Spinal cord (tissue), 10 donors: ENCODE data around the gene XAB2. TPM values are rescaled to one million over a fixed set of nuclear protein-coding genes. Genes with fewer than 3 reads are reported as not detected.

Experiments
- DNase-seq, 6 donors: peaks; one replicate each; pipeline versions ENCODE4 v3.0.0 to v3.0.0-alpha.2; 2013 to 2015; ENCODE audit warnings: low spot score in 6 of 6, low read depth in 4 of 6
- H3K27ac ChIP-seq: one replicate; pipeline ENCODE4 v1.5.1; 2013; ENCODE audit warnings: low read depth, low read length, control low read depth
- H3K27me3 ChIP-seq: one replicate; pipeline ENCODE4 v1.6.1; 2013; ENCODE audit warnings: low read length; ENCODE audit not compliant: control insufficient read depth, insufficient read depth
- H3K36me3 ChIP-seq: one replicate; pipeline ENCODE4 v1.6.1; 2013; ENCODE audit warnings: low read length; ENCODE audit not compliant: control insufficient read depth, insufficient read depth
- H3K4me1 ChIP-seq: one replicate; pipeline ENCODE4 v1.6.1; 2013; ENCODE audit warnings: low read length; ENCODE audit not compliant: control insufficient read depth, insufficient read depth
- H3K4me3 ChIP-seq: one replicate; pipeline ENCODE4 v1.5.1; 2013; ENCODE audit warnings: low read depth, low read length, control low read depth
- H3K9me3 ChIP-seq: one replicate; pipeline ENCODE4 v1.6.1; 2013; ENCODE audit warnings: low read length; ENCODE audit not compliant: control insufficient read depth, insufficient read depth
- WGBS: methylation state at CpG from one replicate; pipeline ENCODE4 v1.1.5; 2013; ENCODE audit warnings: missing lambda C conversion rate; ENCODE audit not compliant: insufficient coverage; 5-methylcytosine and 5-hydroxymethylcytosine counted together
- polyA plus RNA-seq, 2 donors: library from polyadenylated mRNA; unstranded; fragments of 120-200 nt; gene quantifications; one replicate each; pipeline ENCODE4 v1.2.1, GENCODE V29; 2013; ENCODE audit not compliant: insufficient read length in 2 of 2
- total RNA-seq, 2 donors: library from RNA; depleted of rRNA in 1 of 2; stranded (reverse); fragments of 120-200 nt in 1 of 2; fragments of >200 nt in 1 of 2; gene quantifications; one replicate each; pipeline versions ENCODE4 v1.2.3 to v1.2.4, GENCODE V29; 2013 to 2014
- donor health status: healthy.

XAB2 gene
- total and polyA plus RNA-seq, 4 donors: 18.6 to 38.5 (median 32.0) TPM

DNA sequence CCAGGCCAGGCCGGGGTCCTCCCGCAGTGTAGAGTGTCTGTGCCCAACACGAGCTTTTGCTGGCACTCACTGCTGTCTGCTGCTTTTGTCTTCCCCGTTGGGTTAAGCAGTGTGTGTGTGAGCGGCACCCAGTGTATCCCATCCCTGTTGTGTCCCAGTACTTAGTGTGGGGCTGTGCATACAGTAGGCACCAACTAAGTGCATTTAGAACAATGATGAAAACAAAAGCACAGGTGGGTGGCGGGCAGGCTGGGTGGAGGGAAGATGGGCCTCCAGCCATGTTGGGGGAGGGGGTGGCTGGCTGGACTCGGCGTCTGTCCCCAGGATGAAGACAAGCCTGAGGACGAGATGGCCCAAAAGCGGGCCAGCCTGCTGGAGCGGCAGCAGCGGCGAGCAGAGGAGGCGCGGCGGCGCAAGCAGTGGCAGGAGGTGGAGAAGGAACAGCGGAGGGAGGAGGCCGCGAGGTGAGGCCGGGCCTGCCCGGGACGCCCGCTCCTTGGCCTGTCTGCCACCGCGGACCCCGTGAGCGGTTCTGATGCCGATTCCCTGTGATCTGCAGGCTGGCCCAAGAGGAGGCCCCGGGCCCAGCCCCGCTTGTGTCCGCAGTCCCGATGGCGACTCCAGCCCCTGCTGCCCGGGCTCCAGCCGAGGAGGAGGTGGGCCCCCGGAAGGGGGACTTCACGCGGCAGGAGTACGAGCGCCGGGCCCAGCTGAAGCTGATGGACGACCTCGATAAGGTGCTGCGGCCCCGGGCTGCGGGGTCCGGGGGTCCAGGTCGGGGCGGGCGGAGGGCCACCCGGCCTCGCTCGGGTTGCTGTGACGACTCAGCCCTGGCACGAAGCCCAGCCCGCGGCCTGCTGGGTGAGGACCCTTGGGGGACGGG lies 14.2 kb downstream of the XAB2 start:
- Histone ChIP-seq H3K27ac (no peak overlapping the region), H3K36me3 (peaks cover 94% of the 10 kb centered on the region), H3K27me3 (no peaks in the 10 kb centered on the region), H3K4me3 (no peak overlapping the region), H3K9me3 (no peaks in the 10 kb centered on the region), H3K4me1 (no peaks in the 10 kb centered on the region)
- 89% methylated on average over 54 of the region's 59 CpGs for WGBS
- DNase-seq: no peak

DNA sequence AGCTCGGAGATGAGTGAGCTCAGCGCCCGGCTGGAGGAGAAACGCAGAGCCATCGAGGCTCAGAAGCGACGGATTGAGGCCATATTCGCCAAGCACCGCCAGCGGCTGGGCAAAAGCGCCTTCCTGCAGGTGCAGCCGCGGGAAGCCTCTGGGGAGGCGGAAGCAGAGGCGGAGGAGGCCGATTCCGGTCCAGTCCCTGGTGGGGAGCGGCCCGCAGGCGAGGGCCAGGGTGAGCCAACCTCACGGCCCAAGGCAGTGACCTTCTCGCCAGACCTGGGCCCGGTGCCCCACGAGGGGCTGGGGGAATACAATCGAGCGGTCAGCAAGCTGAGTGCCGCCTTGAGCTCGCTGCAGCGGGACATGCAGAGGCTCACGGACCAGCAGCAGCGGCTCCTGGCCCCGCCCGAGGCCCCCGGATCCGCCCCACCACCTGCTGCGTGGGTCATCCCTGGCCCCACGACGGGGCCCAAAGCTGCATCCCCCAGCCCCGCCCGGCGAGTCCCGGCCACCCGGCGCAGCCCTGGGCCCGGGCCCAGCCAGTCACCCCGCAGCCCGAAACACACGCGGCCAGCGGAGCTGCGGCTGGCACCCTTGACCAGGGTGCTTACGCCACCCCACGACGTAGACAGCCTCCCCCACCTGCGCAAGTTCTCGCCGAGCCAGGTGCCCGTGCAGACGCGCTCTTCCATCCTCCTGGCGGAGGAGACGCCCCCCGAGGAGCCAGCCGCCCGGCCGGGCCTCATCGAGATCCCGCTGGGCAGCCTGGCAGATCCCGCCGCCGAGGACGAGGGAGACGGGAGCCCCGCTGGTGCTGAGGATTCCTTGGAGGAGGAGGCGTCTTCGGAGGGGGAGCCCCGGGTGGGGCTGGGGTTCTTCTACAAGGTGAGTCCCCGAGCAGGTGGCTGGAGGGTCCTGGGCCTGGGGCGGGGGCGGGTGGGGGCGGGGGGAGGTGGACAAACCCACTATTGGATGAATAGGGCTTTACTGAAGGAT lies 16.8 kb downstream of the XAB2 start:
- no peak overlapping the region for H3K27ac ChIP-seq
- no peak overlapping the region for H3K4me3 ChIP-seq
- DNase-seq: no peak
- peaks cover 88% of the 10 kb centered on the region for H3K36me3 ChIP-seq
- no peaks in the 10 kb centered on the region for H3K9me3 ChIP-seq
- H3K27me3 ChIP-seq: no peaks in the 10 kb centered on the region
- 91% methylated on average over 64 of the region's 81 CpGs for WGBS
- H3K4me1 ChIP-seq: no peaks in the 10 kb centered on the region

- 90% methylated on average over 40 of the region's 41 CpGs for WGBS
- H3K27ac ChIP-seq: no peak overlapping the region
- no peak for DNase-seq
- no peak overlapping the region for H3K4me3 ChIP-seq
- H3K4me1 ChIP-seq: no peaks in the 10 kb centered on the region
- H3K9me3 ChIP-seq: no peaks in the 10 kb centered on the region
- no peaks in the 10 kb centered on the region for H3K27me3 ChIP-seq
- peaks cover 85% of the 10 kb centered on the region for H3K36me3 ChIP-seq
Observed at GRCh38 chr19:7611541-7612279, 17.6 kb downstream of the XAB2 start.

DNA sequence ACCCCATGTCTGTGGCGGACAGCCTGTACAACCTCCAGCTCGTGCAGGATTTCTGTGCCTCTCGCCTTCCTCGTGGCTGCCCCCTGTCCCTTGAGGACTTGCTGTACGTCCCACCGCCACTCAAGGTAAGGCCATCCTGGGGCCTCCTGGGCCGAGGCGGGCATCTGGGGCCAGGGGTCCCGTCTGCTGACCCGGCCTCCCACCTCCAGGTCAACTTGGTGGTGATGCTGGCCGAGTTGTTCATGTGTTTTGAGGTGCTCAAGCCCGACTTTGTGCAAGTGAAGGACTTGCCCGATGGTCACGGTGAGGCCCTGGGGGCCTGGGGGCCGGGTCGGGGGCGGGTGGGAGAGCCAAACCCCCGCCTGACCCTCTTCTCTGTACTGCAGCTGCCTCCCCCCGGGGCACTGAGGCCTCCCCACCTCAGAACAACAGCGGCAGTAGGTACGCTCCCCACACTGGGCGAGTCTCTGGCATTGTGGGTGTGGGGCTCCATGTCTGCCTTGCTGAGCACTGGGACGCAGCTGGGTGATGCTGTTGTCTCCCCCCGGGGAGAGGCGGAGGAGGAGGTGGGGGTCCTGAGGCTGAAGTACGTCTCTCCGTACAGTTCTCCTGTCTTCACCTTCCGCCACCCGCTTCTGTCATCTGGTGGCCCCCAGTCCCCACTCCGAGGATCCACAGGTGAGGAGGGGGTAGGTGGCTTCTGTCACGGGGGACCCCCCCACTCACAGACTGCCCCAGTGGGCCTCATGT lies 18.7 kb downstream of the XAB2 start:
- H3K9me3 ChIP-seq: no peaks in the 10 kb centered on the region
- WGBS: 86% methylated on average over 20 of the region's 31 CpGs
- no peaks in the 10 kb centered on the region for H3K4me1 ChIP-seq
- no peak for DNase-seq
- peaks cover 86% of the 10 kb centered on the region for H3K36me3 ChIP-seq
- no peak overlapping the region for H3K4me3 ChIP-seq
- H3K27ac ChIP-seq: no peak overlapping the region
- no peaks in the 10 kb centered on the region for H3K27me3 ChIP-seq

DNA sequence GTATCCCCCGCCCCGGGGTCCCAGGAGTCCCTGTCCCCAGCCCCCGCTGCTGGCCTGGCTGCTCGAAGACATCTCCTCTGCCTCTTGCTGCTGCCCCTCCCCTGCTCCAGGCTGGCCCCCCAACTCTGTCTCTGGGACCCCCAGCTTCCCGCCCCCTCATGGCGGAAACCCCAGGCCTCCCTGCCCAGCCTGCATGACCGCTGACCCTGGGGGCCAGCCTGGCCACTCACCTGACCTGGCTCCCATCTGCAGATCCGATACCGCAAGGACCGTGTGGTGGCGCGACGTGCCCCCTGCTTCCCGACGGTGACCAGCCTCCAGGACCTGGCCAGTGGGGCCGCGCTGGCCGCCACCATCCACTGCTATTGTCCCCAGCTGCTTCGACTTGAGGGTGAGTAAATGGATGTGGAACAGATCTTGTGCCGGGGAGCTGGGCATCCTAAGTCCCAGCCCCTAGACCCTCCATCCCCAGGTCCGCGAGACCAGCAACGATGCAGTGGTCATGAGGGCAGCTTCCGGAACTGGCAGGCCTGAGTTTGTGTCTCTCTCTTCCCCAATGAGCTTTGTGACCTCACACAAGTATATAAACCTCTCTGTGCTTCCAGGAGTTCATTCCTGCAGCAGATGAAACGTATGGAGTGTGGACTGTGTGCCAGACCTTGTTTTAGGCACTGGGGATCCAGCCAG lies 21.3 kb downstream of the XAB2 start:
- no peak for DNase-seq
- Histone ChIP-seq H3K27me3 (no peaks in the 10 kb centered on the region), H3K36me3 (peaks cover 78% of the 10 kb centered on the region), H3K9me3 (no peaks in the 10 kb centered on the region), H3K27ac (no peak overlapping the region), H3K4me3 (no peak overlapping the region), H3K4me1 (no peaks in the 10 kb centered on the region)
- WGBS: 91% methylated on average over 15 of the region's 25 CpGs

DNA sequence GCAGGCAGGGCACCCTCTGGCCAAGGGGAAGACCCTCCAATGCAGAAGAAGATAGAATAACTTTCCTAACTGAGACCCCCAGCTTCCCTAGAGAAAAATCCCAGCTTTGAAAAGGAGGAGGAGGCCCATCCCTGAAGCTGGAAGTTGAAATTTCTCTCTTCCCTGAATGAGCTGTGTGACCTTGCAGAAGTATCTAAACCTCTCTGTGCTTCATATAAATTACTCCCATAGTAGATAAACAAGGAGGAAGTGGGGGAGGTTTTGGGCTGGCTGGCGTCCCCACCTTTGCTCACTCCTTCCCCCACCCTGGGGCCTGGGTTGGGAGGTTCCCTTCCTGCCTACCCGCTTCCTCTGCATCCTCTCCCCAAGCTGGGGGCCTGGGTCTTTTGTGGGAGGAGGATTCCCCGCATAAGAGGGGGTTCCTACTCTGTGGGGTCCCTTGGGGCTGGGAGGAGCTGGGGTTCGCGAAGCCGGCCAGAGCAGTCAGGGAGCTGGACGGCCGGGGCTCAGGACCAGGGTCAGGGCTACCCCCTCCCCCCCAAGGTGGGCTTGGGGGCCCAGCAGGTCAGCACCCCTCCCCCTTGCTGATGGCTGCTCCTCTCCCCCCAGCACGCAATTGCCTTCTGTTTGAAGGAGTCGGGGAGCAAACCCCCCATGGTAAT lies 22.0 kb downstream of the XAB2 start:
- Histone ChIP-seq H3K27ac (no peak overlapping the region), H3K9me3 (no peaks in the 10 kb centered on the region), H3K36me3 (peaks cover 72% of the 10 kb centered on the region), H3K27me3 (no peaks in the 10 kb centered on the region), H3K4me1 (no peaks in the 10 kb centered on the region), H3K4me3 (no peak overlapping the region)
- no peak for DNase-seq
- WGBS: 100% methylated on average over 1 of the region's 10 CpGs

DNA sequence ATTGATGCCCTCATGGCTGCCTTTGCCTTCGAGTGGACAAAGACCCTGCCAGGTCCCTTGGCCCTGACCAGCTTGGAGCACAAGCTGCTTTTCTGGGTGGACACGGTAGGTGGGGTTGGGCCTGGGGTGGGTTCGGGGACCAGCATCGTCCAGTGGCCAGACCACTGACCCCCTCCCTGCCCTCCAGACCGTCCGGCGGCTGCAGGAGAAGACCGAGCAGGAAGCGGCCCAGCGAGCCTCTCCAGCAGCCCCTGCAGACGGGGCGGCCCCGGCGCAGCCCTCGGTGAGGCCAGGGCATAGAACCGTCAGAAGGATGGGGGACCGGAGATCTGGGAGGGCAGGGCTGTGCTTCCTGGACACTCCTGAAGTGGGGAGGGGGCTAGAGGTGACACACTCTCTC lies 23.1 kb downstream of the XAB2 start:
- Histone ChIP-seq H3K4me3 (no peak overlapping the region), H3K36me3 (peaks cover 61% of the 10 kb centered on the region), H3K27me3 (no peaks in the 10 kb centered on the region), H3K27ac (no peak overlapping the region), H3K9me3 (no peaks in the 10 kb centered on the region), H3K4me1 (no peaks in the 10 kb centered on the region)
- 88% methylated on average over 6 of the region's 17 CpGs for WGBS
- DNase-seq: no peak

DNA sequence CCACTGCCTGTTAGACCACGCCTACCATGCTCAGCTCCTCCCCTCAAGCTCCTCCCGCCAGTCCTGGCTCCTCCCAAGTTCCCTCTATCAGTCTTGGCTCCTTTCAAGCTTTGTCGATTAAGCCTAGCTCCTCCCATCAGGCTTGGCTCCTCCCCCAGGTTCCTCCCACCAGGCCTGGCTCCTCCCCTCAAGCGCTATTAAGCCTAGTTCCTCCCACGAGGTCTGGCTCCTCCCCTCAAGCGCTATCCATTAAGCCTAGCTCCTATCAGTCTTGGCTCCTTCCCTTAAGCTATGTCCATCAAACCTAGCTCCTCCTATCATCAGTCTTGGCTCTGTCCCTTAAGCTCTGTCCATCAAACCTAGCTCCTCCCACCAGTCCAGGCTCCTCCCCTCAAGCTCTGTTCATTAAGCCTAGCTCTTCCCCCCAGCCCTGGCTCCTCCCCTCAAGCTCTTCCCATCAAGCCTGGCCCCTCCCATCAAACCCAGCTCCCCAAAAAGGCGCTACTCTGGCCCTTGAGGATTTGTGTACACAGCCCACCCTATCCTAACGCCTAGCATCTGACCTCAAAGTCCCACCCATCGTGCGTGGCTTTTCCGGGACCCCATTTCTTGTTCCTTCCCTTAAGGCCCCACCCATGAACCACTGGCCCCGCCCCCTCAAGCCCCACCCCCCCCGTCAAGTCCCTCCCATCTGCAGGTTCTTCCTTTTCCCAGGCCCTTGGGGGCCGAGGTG lies 23.7 kb downstream of the XAB2 start:
- H3K4me1 ChIP-seq: no peaks in the 10 kb centered on the region
- no peaks in the 10 kb centered on the region for H3K27me3 ChIP-seq
- H3K4me3 ChIP-seq: no peak overlapping the region
- no peaks in the 10 kb centered on the region for H3K9me3 ChIP-seq
- DNase-seq: peak in 1 of 6 donors; percentile 8
- peaks cover 55% of the 10 kb centered on the region for H3K36me3 ChIP-seq
- no peak overlapping the region for H3K27ac ChIP-seq
- WGBS: 72% methylated on average over 8 of the region's 14 CpGs
